GM11168 (cell line): Measurements from ENCODE around the gene RNF11.

Source experiments
- in situ Hi-C: fragments of 300-500 bp; cut with MboI; formaldehyde crosslinking; loops from one replicate; pipeline ENCODE4 v1.12.0; 2022; ENCODE audit warnings: low sequenced_read_pairs; ENCODE audit not compliant: unreplicated experiment

Gene RNF11

DNA sequence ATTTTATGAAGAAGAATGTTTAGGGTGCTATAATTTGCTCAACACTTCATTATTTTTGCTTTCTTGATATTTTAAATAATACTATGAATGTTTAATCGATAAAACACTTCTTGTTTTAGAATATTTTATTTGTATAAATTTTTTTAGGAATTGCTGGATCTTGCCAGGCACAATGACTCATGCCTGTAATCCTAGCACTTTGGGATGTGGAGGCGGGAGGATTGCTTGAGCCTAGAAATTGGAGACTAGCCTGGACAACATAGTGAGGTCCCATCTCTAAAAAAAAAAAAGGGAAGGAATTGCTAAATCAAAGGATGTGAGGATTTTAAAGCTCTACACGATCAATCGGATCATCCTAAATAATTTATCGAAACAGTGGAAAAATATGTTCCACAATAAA is 17.6 kb downstream of the RNF11 start:
- in situ Hi-C loops, result no loop called here

GRCh38 chr1:51255331-51255730 is 19.3 kb downstream of the RNF11 start:
- in situ Hi-C loops, result no loop called here

- in situ Hi-C loops, result no loop called here
Measured at GRCh38 chr1:51263147-51263877, 27.2 kb downstream of the RNF11 start.

DNA sequence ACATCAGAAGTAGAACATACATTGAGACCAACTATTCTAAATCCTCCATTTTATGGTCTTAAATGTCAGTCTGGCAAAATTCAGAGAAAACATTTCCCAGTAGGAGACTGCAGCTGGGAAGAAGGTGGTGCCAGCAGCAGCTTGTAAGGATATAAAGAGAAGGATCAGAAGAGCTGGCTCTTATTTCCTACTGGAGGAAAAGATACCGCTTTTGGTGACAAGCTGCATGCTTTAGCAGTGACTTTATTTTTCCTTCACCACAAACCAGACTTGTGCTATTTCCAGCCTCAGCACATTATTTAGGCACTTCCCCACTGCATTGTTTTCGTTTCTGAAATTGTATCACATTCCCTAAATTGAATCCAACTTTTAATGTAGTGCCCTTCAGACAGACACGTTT is 28.4 kb downstream of the RNF11 start:
- in situ Hi-C loops, result no loop called here

DNA sequence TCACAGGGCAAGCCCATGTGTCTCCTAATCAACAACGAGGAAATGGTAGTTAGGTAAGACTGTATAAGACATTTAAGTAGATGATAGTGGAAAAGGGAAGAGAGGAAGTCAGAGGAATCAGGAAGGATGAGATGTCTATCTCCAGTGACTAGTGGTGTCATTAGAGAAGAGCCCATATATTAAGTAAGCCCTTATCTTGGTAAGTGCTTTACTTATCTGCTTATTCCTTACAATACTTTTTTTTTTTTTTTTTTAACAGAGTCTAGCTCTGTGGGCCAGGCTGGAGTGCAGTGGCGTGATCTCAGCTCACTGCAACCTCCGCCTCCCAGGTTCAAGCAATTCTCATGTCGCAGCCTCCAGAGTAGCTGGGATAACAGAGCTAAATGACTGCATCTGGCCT is 29.5 kb downstream of the RNF11 start:
- in situ Hi-C loops, result no loop called here

DNA sequence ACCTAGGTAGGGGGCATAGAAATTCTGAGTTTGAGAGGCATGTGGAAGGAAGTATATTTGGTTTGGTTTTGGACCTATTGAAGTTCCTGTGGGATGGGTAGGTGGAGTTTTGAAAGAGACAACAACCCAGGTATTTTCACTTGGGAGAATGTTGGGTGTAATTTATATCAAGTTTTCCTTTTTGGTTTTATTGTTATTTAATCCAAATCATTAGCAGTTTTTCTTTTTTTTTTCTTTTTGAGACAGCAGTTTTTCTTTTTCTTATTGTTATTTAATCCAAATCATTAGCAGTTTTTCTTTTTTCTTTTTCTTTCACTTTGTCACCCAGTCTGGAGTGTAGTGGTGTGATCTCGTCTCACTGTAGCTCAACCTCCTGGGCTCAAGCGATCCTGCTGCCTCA is 30.1 kb downstream of the RNF11 start:
- in situ Hi-C loops, result no loop called here

DNA sequence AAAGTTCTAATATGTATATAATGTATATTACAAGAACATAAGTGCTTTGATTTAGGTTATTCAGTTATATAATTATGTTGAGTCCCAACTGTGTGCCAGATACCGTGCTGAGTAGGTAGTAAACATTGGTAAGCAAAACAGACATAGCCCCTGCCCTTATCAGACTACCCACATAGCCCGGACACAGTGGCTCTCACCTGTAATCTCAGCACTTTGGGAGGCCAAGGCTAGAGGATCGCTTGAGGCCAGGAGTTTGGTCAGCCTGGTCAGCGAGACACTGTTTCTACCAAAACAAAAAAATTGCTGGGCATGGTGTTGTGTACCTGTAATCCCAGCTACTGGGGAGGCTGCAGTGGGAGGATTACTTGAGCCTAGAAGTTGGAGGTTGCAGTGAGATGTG is 30.7 kb downstream of the RNF11 start:
- in situ Hi-C loops, result no loop called here

GRCh38 chr1:51268634-51269033 is 32.6 kb downstream of the RNF11 start:
- in situ Hi-C loops, result no loop called here

DNA sequence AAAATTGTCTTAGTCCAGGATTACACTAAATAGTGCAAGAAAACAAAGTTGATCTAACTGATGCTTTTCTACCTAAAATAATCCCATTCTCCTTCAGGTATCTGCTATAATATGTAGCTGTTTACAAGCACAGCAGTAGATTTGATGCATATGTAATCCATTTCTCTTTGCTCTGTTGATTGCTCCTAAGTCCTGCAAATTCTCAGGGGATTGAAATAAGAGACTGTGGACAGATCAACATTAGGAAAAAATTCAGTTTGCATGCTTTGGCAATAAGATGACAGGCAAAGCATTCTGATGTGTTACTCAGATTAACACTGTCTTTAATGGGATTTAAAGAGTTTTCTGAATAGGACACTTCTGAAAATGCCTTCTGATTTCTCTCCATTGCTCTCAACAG is 34.7 kb downstream of the RNF11 start:
- in situ Hi-C loops, result no loop called here

DNA sequence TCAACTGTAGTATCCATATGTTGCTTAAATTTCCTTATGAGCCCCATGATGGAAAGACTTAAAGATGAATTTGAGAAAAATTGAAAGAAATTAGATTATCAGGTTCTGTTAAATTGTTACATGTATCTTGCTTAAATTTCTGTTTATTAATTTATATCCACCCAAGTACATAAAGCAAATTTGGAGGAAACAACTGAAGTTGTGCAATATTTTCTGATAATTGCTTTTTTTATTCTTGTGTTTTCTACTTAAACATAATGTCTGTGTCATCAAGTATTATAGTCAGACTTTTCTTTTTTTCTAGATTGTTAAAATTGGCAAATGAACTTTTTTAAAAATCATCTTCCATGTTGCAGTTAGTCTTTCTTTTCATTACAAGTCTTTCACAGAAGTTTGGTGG is 36.8 kb downstream of the RNF11 start:
- in situ Hi-C loops, result no loop called here

- in situ Hi-C loops, result no loop called here
Measured at GRCh38 chr1:51274676-51275075, 38.6 kb downstream of the RNF11 start.

DNA sequence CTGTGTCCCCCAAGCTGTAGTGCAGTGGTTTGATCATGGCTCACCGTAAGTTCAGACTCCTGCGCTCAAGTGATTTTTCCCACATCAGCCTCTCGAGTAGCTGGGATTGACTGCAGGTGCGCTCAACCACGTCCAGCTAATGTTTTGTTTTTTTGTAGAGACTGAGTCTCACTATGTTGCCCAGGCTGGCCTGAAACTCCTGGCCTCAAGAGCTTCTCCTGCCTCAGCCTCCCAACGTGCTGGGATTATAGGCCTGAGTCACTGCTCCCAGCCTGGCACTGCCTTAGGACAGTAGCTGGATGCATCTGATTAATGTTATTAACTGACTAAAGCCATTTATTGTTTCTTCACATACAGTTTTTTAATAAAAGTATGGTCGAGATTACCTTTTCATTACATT is 40.2 kb downstream of the RNF11 start:
- in situ Hi-C loops, result no loop called here

DNA sequence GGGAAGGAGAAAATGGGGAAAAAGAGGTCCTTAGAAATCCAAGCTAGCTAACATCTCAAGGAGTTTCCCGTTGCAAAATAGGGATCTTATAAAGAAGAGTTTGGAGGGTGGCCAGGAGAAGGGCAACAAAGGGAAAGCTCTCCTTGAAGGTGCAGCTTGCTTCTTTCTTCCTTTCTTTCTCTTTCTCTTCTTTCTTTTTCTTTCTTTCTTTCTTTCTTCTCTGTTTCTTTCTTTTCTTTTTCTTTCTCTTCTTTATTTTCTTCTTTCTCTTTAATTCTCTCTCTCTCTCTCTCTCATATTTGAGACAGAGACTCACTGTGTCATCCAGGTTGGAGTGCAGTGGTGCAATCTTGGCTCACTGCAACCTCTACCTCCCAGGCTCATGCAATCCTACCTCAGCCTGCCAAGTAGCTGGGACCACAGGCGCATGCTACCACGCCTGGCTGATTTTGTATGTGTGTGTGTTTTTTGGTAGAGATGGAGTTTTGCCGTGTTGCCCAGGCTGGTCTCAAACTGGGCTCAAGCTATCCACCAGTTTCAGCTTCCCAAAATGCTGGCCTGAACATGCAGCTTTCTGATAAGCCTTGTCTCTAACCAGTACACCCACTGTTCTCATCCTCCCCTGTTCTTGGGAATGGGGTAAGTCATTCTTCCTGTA is 44.4 kb downstream of the RNF11 start:
- in situ Hi-C loops, result no loop called here

DNA sequence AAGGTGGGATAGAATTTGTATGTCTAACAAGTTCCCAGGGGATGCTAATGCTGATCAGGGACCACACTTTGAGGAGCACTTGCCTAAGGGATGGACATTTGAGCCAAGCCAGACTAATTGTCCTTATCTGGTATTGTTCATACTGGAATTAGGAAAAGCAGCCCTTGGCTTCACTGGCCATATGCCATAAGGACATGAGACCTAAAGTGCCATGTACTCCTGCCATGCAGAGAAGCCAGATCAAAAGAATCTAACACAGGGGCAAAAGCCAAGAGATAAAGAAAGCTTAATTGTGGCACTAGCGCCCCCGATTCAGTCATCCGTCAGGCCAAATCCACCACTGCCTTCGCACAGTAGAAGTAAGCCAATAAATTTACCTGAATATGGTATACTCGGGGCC is 45.7 kb downstream of the RNF11 start:
- in situ Hi-C loops, result no loop called here

GRCh38 chr1:51282605-51283004 is 46.5 kb downstream of the RNF11 start:
- in situ Hi-C loops, result no loop called here

DNA sequence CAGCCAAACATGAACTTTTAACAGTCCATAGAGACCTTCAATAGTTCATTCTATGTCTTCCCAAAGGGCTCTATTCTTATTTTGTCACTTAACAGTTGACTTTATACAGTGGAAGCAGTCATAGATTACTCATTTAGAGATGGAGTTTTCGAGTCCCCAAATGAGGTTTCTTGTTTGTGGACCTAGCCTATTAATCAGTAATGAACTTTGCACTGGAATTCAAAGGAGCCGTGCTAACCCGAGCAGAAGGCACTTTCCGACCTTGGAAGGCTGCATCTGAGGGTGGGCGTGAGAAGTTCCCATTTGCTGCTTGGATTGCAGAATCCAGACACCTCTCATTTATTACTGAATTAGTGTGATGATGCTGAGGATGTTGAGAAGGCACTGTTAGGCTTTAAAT is 47.9 kb downstream of the RNF11 start:
- in situ Hi-C loops, result no loop called here

DNA sequence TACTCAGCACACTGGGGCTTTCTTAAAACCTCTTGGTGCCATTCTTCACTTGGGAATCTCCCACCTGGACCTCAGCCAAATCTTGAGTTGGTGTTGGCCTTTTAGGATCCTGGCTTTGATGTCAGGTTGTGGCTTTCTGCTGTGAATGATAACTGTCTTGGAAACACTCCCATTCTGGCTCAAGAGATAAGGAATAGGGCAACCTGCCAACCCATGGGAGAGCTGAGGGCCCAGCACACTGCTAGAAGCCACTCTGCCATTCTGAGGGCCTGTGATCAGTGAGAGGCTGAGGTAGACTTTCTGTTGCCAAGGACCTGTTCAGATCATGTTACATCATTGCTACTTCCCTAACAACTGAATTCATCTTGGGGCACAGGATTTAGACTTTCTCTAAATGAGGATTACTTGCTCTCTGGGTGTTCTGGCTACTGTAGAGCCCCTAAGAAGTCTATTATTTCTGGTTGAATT is 48.4 kb downstream of the RNF11 start:
- in situ Hi-C loops, result no loop called here

DNA sequence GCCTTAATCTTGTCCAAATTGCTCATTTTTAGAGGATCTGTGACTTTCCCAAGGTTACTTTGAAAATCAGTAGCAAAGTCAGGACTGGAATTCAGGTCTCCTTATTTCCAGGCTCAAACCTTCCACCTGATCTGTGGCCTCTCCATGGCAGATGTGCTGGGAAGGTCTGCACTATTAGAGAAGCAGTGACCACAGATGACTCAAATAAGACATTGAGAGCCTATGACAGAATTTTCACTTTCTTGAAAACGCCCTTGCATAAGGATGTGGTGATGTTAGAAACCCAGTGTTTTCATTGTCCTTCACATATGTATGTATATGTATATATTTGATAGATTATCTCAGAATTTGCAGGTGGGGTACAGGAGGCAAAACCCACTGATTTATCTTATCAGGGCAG is 49.0 kb downstream of the RNF11 start:
- in situ Hi-C loops, result no loop called here

- in situ Hi-C loops, result no loop called here
Measured at GRCh38 chr1:51287966-51288365, 51.9 kb downstream of the RNF11 start.

DNA sequence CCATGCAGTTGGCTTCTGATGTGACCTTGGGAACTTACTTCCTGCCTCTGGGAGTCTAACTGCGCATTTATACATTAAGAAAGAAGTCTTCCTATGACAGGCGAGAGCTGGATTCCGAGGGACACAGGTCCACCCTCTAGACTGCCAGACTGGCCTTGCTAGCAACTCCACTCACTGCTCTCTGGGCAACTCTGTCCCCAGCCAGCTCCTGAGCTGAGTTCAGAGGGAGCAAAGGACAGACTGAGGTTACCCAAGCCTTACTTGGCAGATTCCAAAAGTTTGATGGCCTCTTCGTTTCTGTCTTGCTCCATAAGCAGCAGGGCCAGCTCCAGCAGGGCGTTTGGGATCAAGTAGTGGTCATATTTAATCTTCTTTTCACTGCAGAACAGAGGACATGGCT is 52.5 kb downstream of the RNF11 start:
- in situ Hi-C loops, result no loop called here

DNA sequence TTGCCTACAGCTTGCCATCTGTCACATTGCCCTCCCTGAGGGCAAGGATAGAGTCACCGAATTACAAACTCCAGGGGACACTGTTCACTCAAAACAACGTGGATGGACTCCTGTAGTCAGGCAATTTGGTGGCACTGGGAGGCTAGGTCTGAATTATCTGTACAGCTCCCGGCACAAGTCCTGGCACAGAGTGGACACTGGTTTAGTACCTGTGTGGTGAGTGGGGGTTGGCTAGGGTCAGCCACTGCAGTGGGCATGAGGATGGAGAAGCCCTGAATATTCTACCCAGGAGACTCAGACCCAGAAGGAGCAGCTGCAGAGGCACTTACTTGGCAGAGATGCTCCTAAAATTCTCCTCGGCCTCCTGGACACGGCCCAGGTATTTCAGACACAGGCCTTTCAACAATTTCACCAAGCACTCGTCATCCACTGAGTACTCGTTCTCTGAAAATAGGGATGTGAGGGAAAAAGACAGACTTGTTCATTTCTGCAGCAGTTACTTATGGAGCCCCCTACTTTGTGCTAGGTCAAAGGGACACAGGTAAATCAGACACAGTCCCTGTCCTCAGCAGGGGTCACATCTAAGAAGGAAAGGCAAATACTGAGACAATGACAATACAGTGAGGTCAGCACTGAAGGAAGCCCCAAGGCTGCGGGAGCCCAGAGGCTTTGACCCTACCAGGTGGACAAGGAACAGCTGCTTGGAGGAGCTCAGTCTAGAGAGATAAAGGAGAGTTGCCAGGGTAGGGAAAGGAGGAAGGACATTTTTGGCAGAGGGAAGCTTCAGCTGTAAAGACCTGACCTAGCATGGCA is 53.8 kb downstream of the RNF11 start:
- in situ Hi-C loops, result no loop called here
